ENCODE measurements around the gene SLC7A9.

- TF ChIP-seq POLR2AphosphoS5 (IDR thresholded peaks at IDR 0.05) (no peak), CTCF (IDR thresholded peaks at IDR 0.05) (no peak), EP300 (IDR thresholded peaks at IDR 0.05) (no peak), POLR2A (IDR thresholded peaks at IDR 0.05) (no peak)
These were observed 2.8 kb upstream of the SLC7A9 start for GRCh38 chr19:32872391-32872790.

Measured in gastroesophageal sphincter (tissue), 3 donors.